ENCODE data around the gene ANKRD30B.
"Not testable (repeated sequence)": the region's sequence is repeated elsewhere in the genome, so short reads cannot be mapped to it uniquely, and the experiment has no call there.

ANKRD30B gene, protein sequence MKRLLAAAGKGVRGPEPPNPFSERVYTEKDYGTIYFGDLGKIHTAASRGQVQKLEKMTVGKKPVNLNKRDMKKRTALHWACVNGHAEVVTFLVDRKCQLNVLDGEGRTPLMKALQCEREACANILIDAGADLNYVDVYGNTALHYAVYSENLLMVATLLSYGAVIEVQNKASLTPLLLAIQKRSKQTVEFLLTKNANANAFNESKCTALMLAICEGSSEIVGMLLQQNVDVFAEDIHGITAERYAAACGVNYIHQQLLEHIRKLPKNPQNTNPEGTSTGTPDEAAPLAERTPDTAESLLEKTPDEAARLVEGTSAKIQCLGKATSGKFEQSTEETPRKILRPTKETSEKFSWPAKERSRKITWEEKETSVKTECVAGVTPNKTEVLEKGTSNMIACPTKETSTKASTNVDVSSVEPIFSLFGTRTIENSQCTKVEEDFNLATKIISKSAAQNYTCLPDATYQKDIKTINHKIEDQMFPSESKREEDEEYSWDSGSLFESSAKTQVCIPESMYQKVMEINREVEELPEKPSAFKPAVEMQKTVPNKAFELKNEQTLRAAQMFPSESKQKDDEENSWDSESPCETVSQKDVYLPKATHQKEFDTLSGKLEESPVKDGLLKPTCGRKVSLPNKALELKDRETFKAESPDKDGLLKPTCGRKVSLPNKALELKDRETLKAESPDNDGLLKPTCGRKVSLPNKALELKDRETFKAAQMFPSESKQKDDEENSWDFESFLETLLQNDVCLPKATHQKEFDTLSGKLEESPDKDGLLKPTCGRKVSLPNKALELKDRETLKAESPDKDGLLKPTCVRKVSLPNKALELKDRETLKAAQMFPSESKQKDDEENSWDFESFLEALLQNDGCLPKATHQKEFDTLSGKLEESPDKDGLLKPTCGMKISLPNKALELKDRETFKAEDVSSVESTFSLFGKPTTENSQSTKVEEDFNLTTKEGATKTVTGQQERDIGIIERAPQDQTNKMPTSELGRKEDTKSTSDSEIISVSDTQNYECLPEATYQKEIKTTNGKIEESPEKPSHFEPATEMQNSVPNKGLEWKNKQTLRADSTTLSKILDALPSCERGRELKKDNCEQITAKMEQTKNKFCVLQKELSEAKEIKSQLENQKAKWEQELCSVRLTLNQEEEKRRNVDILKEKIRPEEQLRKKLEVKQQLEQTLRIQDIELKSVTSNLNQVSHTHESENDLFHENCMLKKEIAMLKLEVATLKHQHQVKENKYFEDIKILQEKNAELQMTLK (N-terminal part only)

DNA sequence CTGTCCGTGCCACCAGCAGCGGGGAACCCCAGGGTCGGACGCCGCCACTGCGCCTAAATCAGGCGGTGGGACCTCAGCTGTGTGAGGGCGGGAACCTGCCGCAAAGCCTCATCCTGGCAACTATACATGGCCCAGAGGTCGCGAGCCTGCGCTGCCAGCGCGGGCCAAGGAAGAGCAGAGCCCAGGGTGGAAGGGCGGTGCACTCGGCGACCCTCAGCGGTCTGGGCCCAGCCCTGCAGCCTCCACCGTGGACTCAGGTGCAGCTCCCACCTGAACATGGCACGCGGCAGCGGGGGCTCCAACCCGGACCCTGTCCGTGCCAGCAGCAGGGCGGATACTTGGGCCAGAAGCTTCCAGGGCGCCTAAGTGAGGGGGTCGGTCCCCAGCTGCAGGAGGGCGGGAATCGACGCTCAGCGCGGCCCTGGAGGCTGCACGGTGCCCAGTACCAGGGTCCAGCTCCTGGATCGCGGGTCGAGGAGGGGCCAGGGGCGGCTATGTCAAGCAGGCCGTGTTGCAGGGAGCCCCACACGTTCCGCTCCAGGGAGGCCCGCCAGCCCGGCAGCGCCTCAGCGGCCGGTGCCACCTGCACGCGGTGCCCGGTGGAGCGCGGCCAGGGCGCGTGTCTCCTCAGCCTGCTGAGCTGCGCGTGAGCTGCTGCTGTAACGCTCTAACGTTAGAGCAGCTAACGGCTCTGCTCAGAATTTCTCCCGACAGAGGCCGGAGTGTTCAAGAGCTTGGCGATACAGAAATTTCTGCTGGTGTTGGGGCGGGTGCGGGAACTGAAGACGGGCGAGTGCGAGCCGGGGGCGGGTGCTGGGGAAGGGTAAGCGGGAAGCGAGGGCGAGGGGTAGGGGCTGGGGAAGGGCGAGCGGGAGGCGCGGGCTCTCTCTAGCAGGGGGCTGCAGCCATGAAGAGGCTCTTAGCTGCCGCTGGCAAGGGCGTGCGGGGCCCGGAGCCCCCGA is at the start of gene ANKRD30B:
Gene ANKRD30B, plus strand, starts transcription at position 660 of the 962 bp plus-strand sequence. Its CDS starts 248 bp downstream, at position 908.
- no peak for DNase-seq

DNA sequence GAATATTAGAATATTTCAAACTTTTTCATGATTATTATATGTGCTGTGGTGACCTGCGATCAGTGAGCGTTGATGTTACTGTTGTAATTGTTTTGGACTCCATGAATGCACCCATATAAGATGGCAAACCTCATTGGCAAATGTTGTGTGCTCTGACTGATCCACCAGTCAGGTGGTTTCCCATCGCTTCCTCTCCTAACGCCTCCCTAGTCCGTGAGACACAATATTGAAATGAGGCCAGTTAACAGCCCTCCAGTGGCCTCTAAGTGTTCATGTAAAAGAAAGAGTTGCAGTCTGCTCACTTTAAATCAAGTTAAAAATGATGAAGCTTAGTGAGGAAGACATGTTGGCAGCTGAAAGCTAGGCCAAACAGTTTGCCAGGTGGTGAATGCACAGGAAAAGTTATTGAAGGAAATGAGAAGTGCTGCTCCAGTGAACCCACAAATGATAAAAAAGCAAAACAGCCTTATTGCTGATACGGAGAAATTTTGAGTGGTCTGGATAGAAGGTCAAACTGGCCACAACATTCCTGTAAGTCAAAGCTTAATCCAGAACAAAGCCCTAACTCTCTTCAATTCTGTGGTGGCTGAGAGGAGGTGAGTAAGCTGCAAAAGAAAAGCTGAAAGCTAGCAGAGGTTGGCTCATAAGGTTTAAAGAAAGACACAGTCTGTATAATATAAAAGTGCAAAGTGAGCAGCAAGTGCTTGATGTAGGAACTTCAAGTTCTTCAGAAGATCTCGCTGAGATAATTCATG is 46.5 kb upstream of the ANKRD30B start:
- DNase-seq = not testable (repeated sequence)

DNA sequence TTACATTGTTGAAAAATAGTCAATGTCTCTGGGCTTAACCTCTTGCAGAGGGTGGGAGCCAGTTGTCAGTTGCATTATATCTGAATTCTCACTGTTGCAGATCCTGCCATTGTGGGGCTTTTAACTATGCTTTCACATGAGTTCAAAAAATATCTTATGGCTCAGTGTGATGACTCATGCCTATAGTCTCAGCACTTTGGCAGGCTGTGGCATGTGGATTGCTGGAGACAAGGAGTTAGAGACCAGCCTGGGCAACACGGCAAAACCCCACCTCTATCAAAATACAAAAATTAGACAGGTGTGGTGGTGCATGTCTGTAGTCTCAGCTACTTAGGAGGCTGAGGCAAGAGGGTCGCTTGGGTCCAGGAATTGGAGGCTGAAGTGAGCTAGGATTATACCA is 38.2 kb upstream of the ANKRD30B start:
- DNase-seq = not testable (repeated sequence)

DNA sequence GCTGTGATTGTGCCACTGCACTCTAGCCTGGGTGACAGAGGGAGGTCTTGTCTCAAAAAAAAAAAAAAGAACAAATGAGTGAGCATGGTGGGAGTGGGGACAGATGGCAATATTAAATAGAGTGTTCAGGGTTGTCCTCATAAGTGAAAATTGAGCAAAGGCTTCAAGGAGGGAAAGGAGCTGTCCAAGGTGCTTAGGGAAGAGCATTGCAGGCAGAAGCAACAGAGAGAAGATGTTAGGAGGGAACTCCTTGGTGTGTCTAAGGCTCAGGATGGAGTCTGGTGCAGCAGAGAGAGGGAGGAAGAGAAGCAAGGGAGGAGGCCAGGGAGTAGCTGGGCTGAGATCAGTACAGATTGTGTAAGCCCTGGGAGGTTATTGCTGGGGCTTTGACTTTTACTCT is 26.4 kb upstream of the ANKRD30B start:
- DNase-seq = not testable (repeated sequence)

DNA sequence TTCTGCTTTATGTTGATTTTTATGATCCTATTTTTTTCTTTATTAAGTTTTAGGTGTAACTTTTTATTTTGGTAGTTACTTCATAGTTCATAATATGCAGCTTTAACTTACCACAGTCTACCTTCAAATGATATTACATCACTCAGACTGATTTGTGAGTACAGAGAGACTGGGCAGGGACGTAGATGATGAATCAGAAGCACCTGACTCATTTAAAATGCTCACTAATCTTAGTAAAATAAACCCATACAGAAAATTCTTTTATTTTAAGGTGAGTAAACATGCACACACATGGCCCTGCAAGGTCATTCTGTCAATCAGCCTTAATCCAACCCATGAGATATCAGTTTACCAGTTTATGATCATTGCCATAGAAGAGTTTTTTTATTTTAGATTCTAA is 8.9 kb upstream of the ANKRD30B start:
- not testable (repeated sequence) for DNase-seq

DNA sequence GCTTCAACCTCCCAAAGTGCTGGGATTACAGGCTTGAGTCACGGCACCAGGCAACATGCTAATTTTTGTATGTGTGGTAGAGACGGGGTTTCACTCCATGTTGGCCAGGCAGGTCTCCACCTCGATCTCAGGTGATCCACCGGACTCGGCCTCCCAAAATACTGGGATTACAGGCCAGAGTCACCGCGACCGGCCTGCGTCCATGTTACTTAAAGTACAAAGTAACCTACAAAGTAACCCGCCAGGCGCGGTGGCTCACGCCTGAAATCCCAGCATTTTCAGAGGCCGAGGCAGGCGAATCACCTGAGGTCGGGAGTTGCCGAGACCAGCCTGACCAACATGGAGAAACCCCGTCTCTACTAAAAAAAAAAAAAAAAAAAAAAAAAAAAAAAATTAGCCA is 1.1 kb upstream of the ANKRD30B start:
- DNase-seq = no peak

DNA sequence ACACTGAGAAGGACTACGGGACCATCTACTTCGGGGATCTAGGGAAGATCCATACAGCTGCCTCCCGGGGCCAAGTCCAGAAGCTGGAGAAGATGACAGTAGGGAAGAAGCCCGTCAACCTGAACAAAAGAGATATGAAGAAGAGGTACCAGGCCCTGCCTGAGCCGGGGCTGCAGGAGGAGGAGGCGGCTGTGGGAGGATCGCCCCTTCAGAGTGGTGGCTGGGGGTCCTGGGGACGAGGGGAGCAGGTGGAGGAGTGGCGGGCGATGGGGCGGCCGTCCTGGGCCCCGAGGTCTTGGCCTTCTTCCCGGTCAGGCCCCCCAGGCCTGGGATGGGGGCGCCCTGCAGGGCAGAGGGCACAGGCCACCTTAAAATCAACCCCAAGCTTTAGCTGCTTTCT is 524 bp downstream of the ANKRD30B start:
- no peak for DNase-seq

DNA sequence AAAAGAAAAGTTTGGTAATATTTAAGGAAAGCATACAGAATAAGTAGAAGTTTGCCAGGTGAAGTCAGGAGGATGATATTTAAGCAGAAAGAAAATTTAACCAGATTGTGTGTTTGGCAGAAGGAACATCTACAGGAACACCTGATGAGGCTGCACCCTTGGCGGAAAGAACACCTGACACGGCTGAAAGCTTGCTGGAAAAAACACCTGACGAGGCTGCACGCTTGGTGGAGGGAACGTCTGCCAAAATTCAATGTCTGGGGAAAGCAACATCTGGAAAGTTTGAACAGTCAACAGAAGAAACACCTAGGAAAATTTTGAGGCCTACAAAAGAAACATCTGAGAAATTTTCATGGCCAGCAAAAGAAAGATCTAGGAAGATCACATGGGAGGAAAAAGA is 15.6 kb downstream of the ANKRD30B start:
- not testable (repeated sequence) for DNase-seq

DNA sequence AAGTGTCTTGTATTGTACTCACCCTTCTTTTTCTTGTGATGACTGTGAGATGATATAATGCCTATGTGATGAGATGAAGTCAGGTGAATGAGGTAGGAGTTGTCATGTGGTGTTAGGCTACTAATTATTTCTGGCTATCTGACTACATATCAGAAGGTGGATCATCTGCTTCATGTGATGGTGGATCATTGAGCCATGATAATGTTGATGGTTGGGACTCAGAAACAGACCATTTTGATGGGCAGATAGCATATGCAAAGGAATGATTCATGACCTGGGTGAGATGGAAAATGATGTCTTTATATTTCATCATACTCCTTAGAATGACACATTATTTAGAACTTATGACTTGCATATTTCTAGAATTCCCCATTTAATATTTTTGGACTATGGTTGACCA is 19.5 kb downstream of the ANKRD30B start:
- no peak for DNase-seq

DNA sequence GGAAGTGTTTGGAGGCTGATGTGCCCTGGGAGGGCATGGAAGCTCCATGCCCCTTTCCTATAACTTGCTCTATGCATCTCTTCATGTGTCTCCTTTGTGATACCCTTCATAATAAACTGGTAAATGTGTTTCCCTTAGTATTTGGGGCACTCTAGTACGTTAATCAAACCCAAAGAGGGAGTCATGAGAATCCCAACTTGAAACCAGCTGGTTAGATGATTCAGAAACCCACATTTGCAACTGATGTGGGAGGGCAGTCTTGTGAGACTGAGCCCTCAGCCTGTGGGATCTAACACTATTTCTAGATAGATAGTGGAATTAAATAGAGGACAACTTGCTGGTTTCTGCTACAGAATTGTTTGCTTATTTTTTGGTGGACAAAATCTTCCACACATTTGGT is 20.3 kb downstream of the ANKRD30B start:
- DNase-seq = no peak

DNA sequence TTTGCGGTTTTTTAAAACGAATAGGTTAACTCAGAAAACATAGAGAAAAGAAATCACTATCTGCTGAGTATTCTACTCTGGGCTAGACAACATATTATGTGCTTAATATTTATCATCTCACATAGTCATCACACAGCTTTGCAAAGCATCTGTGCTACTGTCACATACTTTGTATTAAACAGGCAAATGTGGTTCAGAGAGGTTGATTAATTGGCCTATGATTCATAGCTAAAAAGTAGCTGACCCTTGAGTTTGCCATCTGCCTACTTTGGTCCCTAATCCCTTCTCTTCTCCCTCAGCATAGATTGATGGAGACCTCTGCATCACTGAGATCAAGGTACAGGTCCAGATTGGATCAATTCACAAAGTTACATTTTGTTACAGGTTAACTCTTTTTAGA is 21.4 kb downstream of the ANKRD30B start:
- DNase-seq = no peak

DNA sequence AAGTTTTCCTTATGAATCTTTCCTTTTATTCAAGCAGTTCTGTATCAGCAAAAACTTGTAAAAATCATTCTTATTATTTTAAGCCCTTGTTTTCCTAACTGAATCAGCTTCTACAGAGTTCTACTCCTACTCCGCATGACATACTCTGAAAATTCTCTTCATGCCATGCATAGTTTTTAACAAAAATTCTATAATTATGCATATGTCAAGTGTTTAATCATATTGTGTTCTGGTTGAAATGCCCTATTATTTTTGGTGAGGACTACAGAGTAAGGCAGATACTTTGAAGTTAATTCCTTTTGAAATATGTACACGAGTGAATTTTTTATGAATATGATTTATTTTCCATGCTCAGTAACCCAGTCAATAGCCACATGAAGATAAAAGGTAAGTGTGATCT is 28.8 kb downstream of the ANKRD30B start:
- DNase-seq = no peak

DNA sequence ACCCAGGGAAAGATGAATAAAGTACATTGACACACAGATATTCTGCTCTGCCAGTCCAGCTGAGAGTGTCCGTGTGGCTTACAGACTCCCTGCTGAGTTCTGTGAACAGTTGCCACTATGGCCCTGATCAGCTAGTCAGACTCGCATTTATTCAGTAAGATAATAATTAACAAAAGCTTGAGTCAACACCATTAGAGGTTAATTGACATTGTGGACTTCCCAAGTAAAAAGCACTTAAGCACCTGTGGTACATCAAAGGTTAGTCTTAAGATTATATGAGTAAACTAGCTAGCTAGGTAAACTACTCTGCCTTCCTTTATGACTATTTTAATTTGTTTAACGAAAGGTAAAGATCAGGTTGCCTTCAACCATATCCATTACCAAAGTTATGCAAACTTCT is 33.7 kb downstream of the ANKRD30B start:
- DNase-seq = no peak

DNA sequence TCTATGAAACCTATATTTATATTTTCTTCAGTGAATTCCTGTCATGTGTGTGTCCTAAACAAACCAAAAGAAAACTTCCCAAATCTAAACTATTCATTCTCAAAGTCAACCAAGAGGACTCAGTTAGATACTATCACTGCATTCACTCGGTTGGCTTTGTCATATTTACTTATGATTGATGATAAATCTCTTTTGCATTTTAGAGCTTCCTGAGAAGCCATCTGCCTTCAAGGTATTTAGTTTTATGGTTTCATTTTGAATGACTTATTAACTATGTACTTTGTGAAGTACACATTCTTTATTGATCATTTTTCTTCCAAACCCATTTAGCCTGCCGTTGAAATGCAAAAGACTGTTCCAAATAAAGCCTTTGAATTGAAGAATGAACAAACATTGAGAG is 36.2 kb downstream of the ANKRD30B start:
- DNase-seq = no peak

DNA sequence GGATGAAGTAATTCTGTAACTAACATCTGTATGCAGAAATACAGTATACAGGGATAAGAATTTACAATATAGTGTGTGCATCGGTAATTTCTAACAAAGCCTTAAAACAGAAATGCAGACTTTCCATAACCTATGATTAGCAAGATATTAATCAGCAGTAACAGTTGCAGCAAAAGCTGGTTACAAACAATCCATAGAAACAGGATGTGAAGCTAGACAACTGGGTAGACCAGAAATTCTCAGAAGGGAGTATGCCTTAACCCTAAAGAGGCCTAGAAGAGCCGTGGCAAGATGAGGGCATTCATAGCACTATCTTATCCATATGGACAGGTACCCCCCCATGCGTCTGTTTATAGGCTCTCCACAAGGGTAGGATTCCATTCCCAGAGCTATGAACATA is 48.9 kb downstream of the ANKRD30B start:
- DNase-seq = not testable (repeated sequence)

DNA sequence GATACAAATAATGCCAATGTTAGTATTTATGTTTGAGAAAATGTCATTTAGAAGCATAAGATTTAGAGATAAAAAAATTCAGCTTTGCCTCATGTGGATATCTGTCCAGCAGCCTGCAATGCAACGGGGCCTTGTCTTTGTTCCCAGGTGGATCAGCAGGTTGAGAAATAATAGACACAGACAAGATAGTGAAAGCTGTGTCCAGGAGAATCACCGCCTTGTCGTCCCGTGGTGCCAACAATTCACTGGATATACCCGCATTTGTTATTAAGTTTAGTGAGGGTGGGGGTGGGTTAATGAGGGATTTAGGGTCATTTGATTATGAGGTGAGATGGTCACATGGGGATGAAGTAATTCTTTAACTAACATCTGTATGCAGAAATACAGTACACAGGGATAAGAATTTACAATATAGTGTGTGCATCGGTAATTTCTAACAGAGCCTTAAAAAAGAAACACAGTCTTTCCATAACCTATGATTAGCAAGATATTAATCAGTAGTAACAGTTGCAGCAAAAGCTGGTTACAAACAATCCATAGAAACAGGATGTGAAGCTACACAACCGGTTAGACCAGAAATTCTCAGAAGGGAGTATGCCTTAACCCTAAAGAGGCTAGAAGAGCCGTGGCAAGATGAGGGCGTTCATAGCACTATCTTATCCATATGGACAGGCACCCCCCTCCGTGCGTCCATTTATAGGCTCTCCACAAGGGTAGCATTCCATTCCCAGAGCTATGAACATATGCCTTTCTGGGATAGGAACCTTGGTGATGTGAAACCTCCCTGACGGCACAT is 50.2 kb downstream of the ANKRD30B start:
- not testable (repeated sequence) for DNase-seq

DNA sequence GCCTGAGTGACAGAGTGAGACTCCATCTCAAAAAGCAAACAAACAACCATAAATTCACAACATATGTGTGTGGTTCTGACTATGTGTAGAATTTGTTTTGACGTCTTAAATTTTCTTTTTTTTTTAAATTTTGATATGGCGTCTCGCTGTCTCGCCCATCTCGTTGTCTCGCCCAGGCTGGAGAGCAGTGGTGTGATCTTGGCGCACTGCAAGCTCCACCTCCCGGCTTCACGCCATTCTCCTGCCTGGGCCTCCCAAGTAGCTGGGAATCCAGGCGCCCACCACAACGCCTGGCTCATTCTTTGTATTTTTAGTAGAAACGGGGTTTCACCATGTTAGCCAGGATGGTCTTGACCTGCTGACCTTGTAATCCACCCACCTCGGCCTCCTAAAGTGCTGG is 63.1 kb downstream of the ANKRD30B start:
- not testable (repeated sequence) for DNase-seq

DNA sequence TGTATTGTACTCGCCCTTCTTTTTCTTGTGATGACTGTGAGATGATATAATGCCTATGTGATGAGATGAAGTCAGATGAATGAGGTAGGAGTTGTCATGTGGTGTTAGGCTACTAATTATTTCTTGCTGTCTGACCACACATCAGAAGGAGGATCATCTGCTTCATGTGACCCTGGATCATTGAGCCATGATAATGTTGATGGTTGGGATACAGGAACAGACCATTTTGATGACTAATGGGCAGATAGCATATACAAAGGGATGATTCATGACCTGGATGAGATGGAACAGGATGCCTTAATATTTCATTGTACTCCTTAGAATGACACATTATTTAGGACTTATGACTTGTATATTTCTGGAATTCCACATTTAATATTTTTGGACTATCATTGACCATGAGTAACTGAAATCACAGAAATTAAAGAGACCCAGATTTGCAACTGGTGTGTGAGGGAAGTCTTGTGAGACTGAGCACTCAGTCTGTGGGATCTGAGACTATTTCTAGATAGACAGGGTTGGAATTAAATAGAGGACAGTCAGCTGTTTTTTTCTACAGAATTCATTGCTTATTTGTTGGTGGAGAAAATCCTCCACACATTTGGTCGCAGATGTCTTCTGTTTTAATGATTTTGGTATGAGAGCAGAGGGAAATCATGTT is 79.1 kb downstream of the ANKRD30B start:
- not testable (repeated sequence) for DNase-seq

DNA sequence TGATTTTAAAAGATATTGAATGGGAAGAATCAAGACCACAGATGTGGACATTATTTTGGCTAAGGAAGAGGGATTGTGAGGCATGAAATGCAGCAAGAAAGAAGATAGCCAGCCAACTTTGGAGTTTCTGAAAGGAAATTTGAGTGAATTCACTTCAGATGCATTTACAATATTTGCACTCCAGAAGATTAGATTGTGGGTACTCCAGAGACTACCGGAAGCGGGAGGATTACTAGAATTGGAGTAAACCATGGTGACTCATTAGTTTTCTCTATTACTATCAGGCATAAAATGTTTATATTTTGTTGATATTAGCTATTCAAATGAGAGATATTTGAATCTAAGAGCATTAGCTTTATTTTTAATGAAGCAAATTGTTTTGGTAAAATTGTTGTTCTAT is 93.6 kb downstream of the ANKRD30B start:
- not testable (repeated sequence) for DNase-seq

DNA sequence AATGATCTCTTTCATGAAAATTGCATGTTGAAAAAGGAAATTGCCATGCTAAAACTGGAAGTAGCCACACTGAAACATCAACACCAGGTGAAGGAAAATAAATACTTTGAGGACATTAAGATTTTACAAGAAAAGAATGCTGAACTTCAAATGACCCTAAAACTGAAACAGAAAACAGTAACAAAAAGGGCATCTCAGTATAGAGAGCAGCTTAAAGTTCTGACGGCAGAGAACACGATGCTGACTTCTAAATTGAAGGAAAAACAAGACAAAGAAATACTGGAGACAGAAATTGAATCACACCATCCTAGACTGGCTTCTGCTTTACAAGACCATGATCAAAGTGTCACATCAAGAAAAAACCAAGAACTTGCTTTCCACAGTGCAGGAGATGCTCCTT is 103.6 kb downstream of the ANKRD30B start:
- not testable (repeated sequence) for DNase-seq

All from Kasumi-1 (cell line).